GM21723 (cell line): ENCODE measurements around the gene PICK1.
"Not testable (repeated sequence)": the region's sequence is repeated elsewhere in the genome, so short reads cannot be mapped to it uniquely, and the experiment has no call there.

Experiments
- ATAC-seq: cut with Tn5 transposase; IDR thresholded peaks from one replicate; pipeline ENCODE4 v1.9.1; 2021; ENCODE audit warnings: mild to moderate bottlenecking, moderate library complexity; ENCODE audit not compliant: unreplicated experiment

The PICK1 gene

GRCh38 chr22:38030311-38031133 lies 26.7 kb upstream of the PICK1 start:
- no peak for ATAC-seq

- ATAC-seq: no peak
Observed at GRCh38 chr22:38031491-38031890, 25.7 kb upstream of the PICK1 start.

GRCh38 chr22:38032681-38033521 lies 24.3 kb upstream of the PICK1 start:
- no peak for ATAC-seq

- no peak for ATAC-seq
Observed at GRCh38 chr22:38033522-38034277, 23.5 kb upstream of the PICK1 start.

- no peak for ATAC-seq
Observed at GRCh38 chr22:38034278-38034882, 22.8 kb upstream of the PICK1 start.

- ATAC-seq: no peak
Observed at GRCh38 chr22:38034884-38035529, 22.2 kb upstream of the PICK1 start.

GRCh38 chr22:38035530-38035885 lies 21.7 kb upstream of the PICK1 start:
- no peak for ATAC-seq

- no peak for ATAC-seq
Observed at GRCh38 chr22:38036392-38037062, 20.7 kb upstream of the PICK1 start.

GRCh38 chr22:38037367-38038150 lies 19.6 kb upstream of the PICK1 start:
- not testable (repeated sequence) for ATAC-seq

GRCh38 chr22:38038426-38038825 lies 18.8 kb upstream of the PICK1 start:
- ATAC-seq: no peak

- no peak for ATAC-seq
Observed at GRCh38 chr22:38038890-38039812, 18.1 kb upstream of the PICK1 start.

- no peak for ATAC-seq
Observed at GRCh38 chr22:38040953-38041759, 16.0 kb upstream of the PICK1 start.

GRCh38 chr22:38041760-38042487 lies 15.3 kb upstream of the PICK1 start:
- no peak for ATAC-seq

GRCh38 chr22:38042488-38042790 lies 14.8 kb upstream of the PICK1 start:
- ATAC-seq: no peak

- ATAC-seq: no peak
Observed at GRCh38 chr22:38043151-38044039, 13.8 kb upstream of the PICK1 start.
